ENCODE results near the gene ARL13A. TPM values are rescaled to one million over a fixed set of nuclear protein-coding genes. Genes with fewer than 3 reads are reported as not detected.
"Not testable (repeated sequence)": the region's sequence is repeated elsewhere in the genome, so short reads cannot be mapped to it uniquely, and the experiment has no call there.

ARL13A gene
- total RNA-seq, 1 donor from 2014 or later: not detected

- intact Hi-C loops (cut with DNase I): no loop called here
- no peak for ATAC-seq
- DNase-seq (ENCODE audit: missing footprints): no peak
Observed at GRCh38 chrX:100980608-100981497, 11.3 kb downstream of the ARL13A start.

DNA sequence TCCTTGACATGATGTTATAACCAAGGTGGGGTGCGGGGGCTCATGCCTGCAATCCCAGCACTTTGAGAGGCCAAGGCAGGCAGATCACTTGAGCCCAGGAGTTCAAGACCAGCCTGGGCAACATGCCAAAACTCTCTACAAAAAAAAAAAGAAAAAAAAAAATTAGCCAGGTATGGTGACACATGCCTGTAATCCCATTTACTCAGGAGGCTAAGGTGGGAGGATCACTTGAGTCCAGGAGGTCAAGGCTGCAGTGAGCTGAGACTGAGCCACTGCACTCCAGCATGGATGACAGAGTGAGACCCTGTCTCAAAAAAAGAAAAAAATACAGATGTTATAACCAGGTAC, 12.0 kb downstream of the ARL13A start:
- intact Hi-C loops (cut with DNase I); ATAC-seq; DNase-seq (ENCODE audit: missing footprints): not testable (repeated sequence)

- intact Hi-C loops (cut with DNase I): no loop called here
- no peak for DNase-seq (ENCODE audit: missing footprints)
- no peak for ATAC-seq
Observed at GRCh38 chrX:100984818-100985217, 15.3 kb downstream of the ARL13A start.

DNA sequence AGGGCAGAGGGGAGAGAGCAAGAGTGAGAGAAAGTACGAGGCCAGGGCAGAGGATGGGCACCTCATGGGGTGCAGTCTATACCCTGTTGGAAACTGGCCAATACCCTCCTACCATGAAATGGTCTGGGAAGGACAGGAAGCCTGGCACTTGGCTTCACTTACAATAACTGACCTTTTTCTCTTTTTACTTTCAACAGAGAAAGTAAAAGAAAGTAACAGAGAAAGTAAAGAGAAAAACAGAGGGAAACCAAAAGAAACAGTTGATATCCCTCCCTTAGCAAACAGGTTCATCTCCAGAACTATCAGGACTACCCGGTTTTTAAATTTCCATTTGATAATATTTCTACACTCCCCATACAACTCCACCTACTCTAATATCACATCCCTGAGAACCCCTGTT, 20.6 kb downstream of the ARL13A start:
- DNase-seq (ENCODE audit: missing footprints) (no peak), ATAC-seq (no peak)
- intact Hi-C loops (cut with DNase I): no loop called here

DNA sequence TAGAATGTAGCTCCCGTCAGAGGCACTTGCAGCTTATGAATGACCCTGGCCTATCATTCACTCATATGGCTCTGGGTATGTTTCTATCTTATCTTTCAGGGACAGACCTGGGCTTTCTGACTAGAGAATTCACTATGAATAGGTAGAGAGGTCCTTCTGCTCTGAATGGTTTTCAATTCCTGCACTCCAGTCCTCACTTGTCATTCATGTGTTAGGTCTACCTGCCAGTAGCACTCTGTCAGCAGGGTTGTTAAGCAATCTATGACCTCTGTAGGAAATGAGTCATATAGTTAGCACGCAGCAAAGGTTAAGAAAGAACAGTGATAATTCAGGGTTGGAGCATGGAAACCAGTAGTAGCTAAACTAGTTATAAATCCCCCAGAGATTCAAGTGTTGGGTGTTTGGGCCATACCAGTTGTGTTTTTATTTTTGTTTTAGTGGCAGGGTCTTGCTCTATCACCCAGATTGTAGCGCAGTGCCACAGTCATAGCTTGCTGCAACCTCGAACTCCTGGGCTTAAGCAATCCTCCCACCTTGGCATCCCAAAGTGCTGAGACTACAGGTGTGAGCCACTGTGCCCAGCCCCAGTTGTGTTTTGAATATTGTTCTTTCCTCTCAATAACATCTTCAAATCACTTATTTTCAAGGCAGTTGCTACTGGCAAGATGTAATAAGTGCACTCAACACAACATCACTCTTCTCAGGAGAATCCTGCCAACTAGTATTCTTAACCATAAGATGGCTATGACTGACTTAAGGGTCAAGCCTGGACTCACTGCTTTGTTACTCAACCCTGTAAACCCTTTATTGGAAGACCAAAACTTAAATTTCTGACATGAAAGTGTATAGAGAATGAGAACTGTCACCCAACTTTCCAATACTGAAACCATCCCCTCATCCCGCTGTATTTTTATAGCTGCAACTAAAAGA, 25.1 kb downstream of the ARL13A start:
- ATAC-seq (no peak), DNase-seq (ENCODE audit: missing footprints) (no peak)
- intact Hi-C loops (cut with DNase I): no loop called here

DNA sequence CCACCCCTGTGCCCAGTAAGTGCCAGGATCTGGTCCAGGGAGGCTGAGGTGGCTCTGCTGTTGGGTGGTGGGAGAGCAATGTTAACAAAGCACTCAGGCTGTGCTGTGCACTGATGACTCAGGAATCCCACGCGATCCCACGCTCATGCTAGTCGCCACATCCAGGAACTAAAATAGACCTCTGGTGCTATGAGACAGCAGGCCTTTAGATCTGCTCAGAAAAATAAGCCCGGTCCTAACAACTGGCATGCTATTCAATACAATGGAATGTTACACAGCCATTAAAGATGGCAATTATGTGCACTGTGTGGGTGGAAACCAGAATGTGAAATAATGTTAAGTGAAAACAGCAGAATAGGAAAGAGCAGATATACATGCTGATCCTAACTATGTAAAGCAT, 26.0 kb downstream of the ARL13A start:
- DNase-seq (ENCODE audit: missing footprints) (no peak), ATAC-seq (no peak)
- intact Hi-C loops (cut with DNase I): no loop called here

DNA sequence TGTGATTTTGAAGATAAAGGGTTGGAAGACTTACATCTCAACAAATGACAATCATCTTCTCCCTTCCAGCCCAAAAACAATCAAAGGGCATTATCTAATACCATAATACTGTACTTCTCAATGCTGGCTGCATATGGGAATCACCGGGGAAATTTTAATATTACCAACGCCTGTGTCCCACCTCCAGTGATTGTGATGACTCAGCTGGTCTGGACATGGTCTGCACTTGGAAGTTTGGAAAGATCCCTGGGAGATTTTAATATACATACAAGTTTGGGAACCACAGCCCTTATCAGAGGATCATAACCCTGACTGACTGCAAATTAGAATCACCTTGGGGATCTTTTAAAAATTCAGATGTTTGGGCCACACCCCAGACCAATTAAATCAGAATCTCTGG, 29.9 kb downstream of the ARL13A start:
- intact Hi-C loops (cut with DNase I): no loop called here
- ATAC-seq: no peak

GRCh38 chrX:101009090-101009489, 39.6 kb downstream of the ARL13A start:
- intact Hi-C loops (cut with DNase I): no loop called here
- ATAC-seq (no peak), DNase-seq (ENCODE audit: missing footprints) (no peak)

More for the DNA sequence above, 29.9 kb downstream of the ARL13A start:
- DNase-seq (ENCODE audit: missing footprints): no peak

DNA sequence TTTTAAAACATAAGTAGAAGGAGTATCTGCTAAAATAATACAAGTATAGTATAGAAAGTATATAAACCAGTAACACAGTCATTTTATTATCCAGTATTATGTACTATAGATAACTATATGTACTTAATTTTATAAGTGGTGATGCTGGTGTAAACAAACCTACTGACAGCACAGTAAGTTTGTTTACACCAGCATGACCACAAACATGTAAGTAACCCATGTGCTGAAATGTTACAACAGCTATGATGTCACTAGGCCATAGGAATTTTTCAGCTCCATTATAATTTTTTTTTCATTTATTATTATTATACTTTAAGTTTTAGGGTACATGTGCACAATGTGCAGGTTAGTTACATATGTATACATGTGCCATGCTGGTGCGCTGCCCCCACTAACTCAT, 42.5 kb downstream of the ARL13A start:
- ATAC-seq; intact Hi-C loops (cut with DNase I); DNase-seq (ENCODE audit: missing footprints): not testable (repeated sequence)

GRCh38 chrX:101022020-101022419, 52.5 kb downstream of the ARL13A start:
- ATAC-seq (no peak), DNase-seq (ENCODE audit: missing footprints) (no peak)
- intact Hi-C loops (cut with DNase I): no loop called here

- no peak for DNase-seq (ENCODE audit: missing footprints)
- no peak for ATAC-seq
- intact Hi-C loops (cut with DNase I): no loop called here
Observed at GRCh38 chrX:101025126-101025525, 55.6 kb downstream of the ARL13A start.

DNA sequence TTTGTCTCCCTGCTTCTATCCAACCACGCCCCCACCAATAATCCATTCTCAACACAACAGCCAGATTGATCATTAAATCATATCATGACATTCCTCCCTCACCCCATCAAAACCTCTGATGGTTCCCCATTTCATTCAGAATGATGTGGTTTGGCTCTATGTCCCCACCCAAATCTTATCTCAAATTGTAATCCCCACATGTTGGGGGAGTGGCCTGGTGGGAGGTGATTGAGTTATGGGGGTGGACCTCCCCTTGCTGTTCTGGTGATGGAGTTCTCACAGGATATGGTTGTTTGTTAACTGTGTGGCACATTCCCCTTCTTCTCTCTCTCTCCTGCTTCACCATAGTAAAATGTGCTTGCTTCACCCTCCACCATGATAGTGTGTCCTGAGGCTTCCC, 59.1 kb downstream of the ARL13A start:
- DNase-seq (ENCODE audit: missing footprints) (no peak), ATAC-seq (no peak)
- intact Hi-C loops (cut with DNase I): no loop called here

DNA sequence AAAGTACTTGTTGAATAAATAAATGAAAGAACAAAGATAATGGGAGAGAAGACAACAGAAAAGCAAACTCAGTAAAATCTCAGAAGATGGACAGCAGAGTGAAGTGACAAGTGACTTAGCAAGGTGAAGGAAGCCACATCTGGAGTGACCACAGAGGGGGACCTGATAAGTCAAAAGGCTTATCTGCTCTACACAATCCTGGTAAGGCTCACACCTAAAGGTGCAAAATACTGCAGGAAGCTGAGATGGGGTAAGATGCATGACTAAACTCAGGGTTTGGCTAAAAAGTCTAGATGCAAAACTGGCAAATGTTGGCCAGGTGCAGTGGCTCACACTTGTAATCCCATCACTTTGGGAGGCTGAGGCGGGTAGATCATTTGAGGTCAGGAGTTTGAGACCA, 60.2 kb downstream of the ARL13A start:
- DNase-seq (ENCODE audit: missing footprints) (no peak), ATAC-seq (no peak)
- intact Hi-C loops (cut with DNase I): no loop called here

DNA sequence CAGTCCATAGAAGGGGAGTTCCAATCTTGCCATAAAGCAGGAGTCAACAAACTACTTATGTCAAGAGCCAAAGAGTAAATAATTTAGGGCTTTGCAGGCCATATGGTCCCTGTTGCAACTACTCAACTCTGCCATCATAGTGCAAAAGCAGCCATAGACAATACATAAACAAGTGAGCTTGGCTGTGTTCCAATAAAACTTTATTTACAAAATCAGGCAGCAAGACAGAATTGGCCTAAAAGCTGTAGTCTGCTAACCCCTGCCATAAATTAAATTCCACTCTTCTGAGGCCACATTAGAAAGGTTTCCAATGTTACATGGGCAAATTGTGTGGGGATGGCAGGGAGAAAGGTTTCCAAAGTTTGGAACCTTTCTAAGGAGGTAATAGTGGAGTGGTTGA, 67.7 kb downstream of the ARL13A start:
- ATAC-seq: no peak
- intact Hi-C loops (cut with DNase I): no loop called here

DNA sequence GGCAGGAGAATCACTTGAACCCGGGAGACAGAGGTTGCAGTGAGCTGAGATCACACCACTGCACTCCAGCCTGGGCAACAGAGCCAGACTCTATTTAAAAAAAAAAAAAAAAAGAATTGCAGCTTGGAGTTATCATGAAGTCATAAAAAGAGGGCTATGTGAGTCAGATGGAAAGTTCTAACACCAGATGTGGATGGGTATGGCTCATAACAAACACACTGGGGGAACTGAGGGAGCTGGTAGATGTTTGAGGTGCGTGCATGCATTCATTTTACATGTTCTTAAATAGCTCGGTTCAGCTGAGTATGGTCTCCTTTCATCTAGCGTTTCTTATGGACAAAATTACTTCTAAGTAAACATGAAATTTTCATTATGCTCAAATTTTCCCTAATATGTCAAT, 70.7 kb downstream of the ARL13A start:
- DNase-seq (ENCODE audit: missing footprints) (no peak), ATAC-seq (no peak)
- intact Hi-C loops (cut with DNase I): no loop called here

More for the DNA sequence above, 67.7 kb downstream of the ARL13A start:
- no peak for DNase-seq (ENCODE audit: missing footprints)

Other genes with a start within 250 kb of the ARL13A start
- 2.2 TPM for gene SYTL4, start 237.6 kb upstream of the ARL13A start, total RNA-seq
- 6.6 TPM for gene CSTF2, start 149.3 kb upstream of the ARL13A start, total RNA-seq
- gene NOX1, start 95.3 kb upstream of the ARL13A start, total RNA-seq: not detected
- not detected for gene XKRX, start 40.8 kb upstream of the ARL13A start, total RNA-seq
- gene TRMT2B, start 82.4 kb downstream of the ARL13A start, total RNA-seq: 16.0 TPM
- gene TMEM35A, start 109.2 kb downstream of the ARL13A start, total RNA-seq: 0.16 TPM
- 0.73 TPM for gene CENPI, start 128.5 kb downstream of the ARL13A start, total RNA-seq

All from Right ventricle myocardium inferior (tissue), 1 donor.